Body of pancreas (tissue), 4 donors: ENCODE measurements around the gene TCHP.

Source experiments
- POLR2A ChIP-seq, 3 donors: fragments of 450-650 bp; IDR thresholded peaks; one replicate each; pipeline ENCODE4 v1.6.1; 2016; ENCODE audit warnings: antibody characterized with exemption in 3 of 3, mild to moderate bottlenecking in 2 of 3
- TF ChIP-seq, protein P1 (sequence below), 7 experiments: fragments of 450-650 bp in 4 of 7; fragments of 200-600 bp in 3 of 7; sonication (generic) in 3 of 7; IDR thresholded peaks; one replicate each; pipeline ENCODE4 v1.5.1; 2016 to 2019; ENCODE audit warnings: antibody characterized with exemption in 7 of 7

DNA sequence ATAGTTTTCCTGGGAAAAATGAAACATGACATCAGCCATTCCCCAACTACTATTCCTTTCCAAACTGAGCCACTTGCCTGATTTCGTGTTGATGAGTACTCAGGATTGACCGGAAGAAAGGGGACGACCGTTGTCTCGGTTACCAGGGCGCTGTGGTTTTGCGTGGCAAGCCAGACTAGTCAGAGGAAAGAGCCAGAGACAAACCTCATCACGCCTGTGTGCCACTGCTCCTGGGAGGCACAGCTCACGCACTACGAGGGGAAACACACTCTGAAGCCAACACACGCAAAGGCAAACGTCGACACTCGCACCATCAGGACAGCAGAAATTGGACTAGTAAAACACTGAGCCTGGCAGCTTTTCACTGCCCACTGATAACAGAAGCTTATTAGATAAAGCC lies 61.1 kb downstream of the TCHP start:
- TF ChIP-seq, protein P1, sequence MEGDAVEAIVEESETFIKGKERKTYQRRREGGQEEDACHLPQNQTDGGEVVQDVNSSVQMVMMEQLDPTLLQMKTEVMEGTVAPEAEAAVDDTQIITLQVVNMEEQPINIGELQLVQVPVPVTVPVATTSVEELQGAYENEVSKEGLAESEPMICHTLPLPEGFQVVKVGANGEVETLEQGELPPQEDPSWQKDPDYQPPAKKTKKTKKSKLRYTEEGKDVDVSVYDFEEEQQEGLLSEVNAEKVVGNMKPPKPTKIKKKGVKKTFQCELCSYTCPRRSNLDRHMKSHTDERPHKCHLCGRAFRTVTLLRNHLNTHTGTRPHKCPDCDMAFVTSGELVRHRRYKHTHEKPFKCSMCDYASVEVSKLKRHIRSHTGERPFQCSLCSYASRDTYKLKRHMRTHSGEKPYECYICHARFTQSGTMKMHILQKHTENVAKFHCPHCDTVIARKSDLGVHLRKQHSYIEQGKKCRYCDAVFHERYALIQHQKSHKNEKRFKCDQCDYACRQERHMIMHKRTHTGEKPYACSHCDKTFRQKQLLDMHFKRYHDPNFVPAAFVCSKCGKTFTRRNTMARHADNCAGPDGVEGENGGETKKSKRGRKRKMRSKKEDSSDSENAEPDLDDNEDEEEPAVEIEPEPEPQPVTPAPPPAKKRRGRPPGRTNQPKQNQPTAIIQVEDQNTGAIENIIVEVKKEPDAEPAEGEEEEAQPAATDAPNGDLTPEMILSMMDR (IDR thresholded peaks at IDR 0.05) = no peak
- TF ChIP-seq POLR2A (IDR thresholded peaks at IDR 0.05) = no peak
